ENCODE data around the gene DAB1. TPM values are rescaled to one million over a fixed set of nuclear protein-coding genes. Genes with fewer than 3 reads are reported as not detected.

The DAB1 gene
- total and polyA plus RNA-seq, 2 of the 8 experiments (the other 6 are each of a cell fraction or from before 2014, with no cell fraction given) = 4.4 to 11.8 TPM

GRCh38 chr1:57124768-57125446 is 299.0 kb downstream of the DAB1 start:
- TF ChIP-seq HDAC2 (IDR thresholded peaks at IDR 0.05; ENCODE audit: borderline replicate concordance in 1 of 2, low read depth in 2 of 2, low read length in 2 of 2) = no peak
- peak; percentile 24 to 45 (median 44) for TF ChIP-seq CTCF (IDR thresholded peaks at IDR 0.05; ENCODE audit: control extremely low read depth in 1 of 3, insufficient read depth in 1 of 3, low read depth in 1 of 3, low read length in 3 of 3)
- peak; percentile 55 to 60 for TF ChIP-seq RAD21 (IDR thresholded peaks at IDR 0.05 in 1 of 2, conservative IDR thresholded peaks at IDR 0.05 in 1 of 2; ENCODE audit: low read depth in 2 of 2, low read length in 2 of 2)
- H3K23ac ChIP-seq (ENCODE audit: insufficient read length) = no peak overlapping the region
- peaks cover 0 to 3% (median 0%) of the 10 kb centered on the region in 4 experiments; a peak in 1 of 7 replicates for H3K4me1 ChIP-seq (replicated peaks in 1 of 4; ENCODE audit: control insufficient read depth in 3 of 4, insufficient read depth in 4 of 4, low read length in 3 of 4)
- no peak overlapping the region for H3K18ac ChIP-seq (ENCODE audit: extremely low read depth, low read length)
- H3K9ac ChIP-seq (replicated peaks in 1 of 4; ENCODE audit: extremely low read depth in 1 of 4, low read depth in 3 of 4, low read length in 3 of 4) = no peak overlapping the region
- H3K79me1 ChIP-seq (ENCODE audit: low read depth, low read length) = no peaks in the 10 kb centered on the region
- H3K9me3 ChIP-seq (ENCODE audit: insufficient read depth in 2 of 2, low read depth in 1 of 2, low read length in 1 of 2) = no peaks in the 10 kb centered on the region
- H3K14ac ChIP-seq (ENCODE audit: insufficient read length) = no peak overlapping the region
- ChIA-PET POLR2A (ENCODE audit: partially characterized antibody) (no interaction called here), CTCF (ENCODE audit: partially characterized antibody) (interaction anchor here (0.7 to 1.1 kb wide), 4 partner anchors 10 to 70 kb away, joined by 3 to 4 read pairs (median 3); no protein-coding TSS in a partner anchor)
- H4K91ac ChIP-seq (replicated peaks; ENCODE audit: insufficient read length, low read length) = no peak overlapping the region
- H3K4me3 ChIP-seq (ENCODE audit: extremely low read depth in 1 of 4, insufficient read depth in 2 of 4, low read depth in 3 of 4, low read length in 4 of 4) = no peak overlapping the region
- H3K4me2 ChIP-seq (ENCODE audit: insufficient read depth in 1 of 2, low read depth in 2 of 2, low read length in 2 of 2) = no peak overlapping the region
- H3K56ac ChIP-seq (replicated peaks; ENCODE audit: insufficient read length, low read depth, low read length) = no peak overlapping the region
- H4K5ac ChIP-seq (ENCODE audit: insufficient read length, low read depth, low read length) = no peak overlapping the region
- H4K20me1 ChIP-seq (replicated peaks in 1 of 2; ENCODE audit: control insufficient read depth in 1 of 2, insufficient read depth in 2 of 2, low read length in 2 of 2) = no peaks in the 10 kb centered on the region
- no peaks in the 10 kb centered on the region for H3K23me2 ChIP-seq (ENCODE audit: low read depth, low read length)
- DNase-seq (ENCODE audit: low read depth in 1 of 2, low spot score in 2 of 2) (no peak), FAIRE-seq (no peak)
- no peak overlapping the region for H2BK15ac ChIP-seq (ENCODE audit: low read length)
- H3K27me3 ChIP-seq (replicated peaks in 1 of 4; ENCODE audit: control insufficient read depth in 3 of 4, extremely low read depth in 1 of 4, insufficient read depth in 3 of 4, low read length in 3 of 4) = peaks cover 0 to 1% (median 0%) of the 10 kb centered on the region in 4 experiments; a peak in 1 of 7 replicates
- H2AFZ ChIP-seq (ENCODE audit: low read length) = no peak overlapping the region
- no peak overlapping the region for H2BK20ac ChIP-seq (ENCODE audit: low read length)
- no peaks in the 10 kb centered on the region for H3K36me3 ChIP-seq (ENCODE audit: control insufficient read depth in 2 of 4, insufficient read depth in 4 of 4, low read length in 3 of 4)
- no peak overlapping the region for H2BK120ac ChIP-seq (replicated peaks; ENCODE audit: low read depth, low read length)
- no peak overlapping the region for H2BK5ac ChIP-seq (ENCODE audit: low read depth, low read length)
- H3K27ac ChIP-seq (ENCODE audit: low read depth, low read length) = no peak overlapping the region
- H3K79me2 ChIP-seq (ENCODE audit: control insufficient read depth in 1 of 2, insufficient read depth in 2 of 2, low read length in 2 of 2) = no peaks in the 10 kb centered on the region
- no peak overlapping the region for H2AK5ac ChIP-seq (ENCODE audit: low read depth, low read length)
- H2BK12ac ChIP-seq (ENCODE audit: low read depth, low read length) = no peak overlapping the region
- H4K8ac ChIP-seq (ENCODE audit: extremely low read depth, insufficient read depth, low read length) = no peak overlapping the region
- H3K4ac ChIP-seq (replicated peaks; ENCODE audit: insufficient read length, low read depth, low read length) = no peak overlapping the region
- 92% methylated on average over 5 of the region's 5 CpGs; no CpG with 5 or more reads in 1 of the 2 experiments for WGBS, 2 experiments (ENCODE audit: extremely low coverage in 1 of 2, insufficient coverage in 1 of 2, insufficient read length in 1 of 2, insufficient replicate concordance in 2 of 2, low coverage in 1 of 2, low lambda C conversion rate in 2 of 2, missing lambda C conversion rate in 1 of 2)

Data from H1 (cell line).